GM21717 (cell line): ENCODE measurements around the gene TGIF2.
A peak's percentile ranks its signal among the peaks of the same experiment; 100 is the strongest.
"Not testable (repeated sequence)": the region's sequence is repeated elsewhere in the genome, so short reads cannot be mapped to it uniquely, and the experiment has no call there.

Source experiments
- ATAC-seq: cut with Tn5 transposase; IDR thresholded peaks from one replicate; pipeline ENCODE4 v1.9.1; 2021; ENCODE audit warnings: mild to moderate bottlenecking, moderate library complexity; ENCODE audit not compliant: unreplicated experiment

Gene TGIF2

DNA sequence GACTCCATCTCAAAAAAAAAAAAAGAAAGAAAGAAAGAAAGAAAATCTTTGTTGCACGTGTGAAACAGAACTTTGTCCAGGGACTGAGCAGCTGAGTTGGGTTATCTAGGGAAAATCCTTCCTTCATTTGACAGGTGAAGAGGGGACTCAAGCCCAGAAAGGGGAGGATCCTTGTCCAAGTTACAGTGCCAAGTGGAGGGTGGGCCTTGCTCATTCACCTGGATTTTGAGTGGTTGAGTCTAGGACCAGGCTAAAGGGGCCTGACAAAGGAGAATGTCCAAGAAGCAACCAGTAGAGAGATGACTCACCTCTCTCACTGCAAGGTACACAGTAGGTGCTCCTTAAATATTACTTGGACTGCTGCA lies 2.7 kb downstream of the TGIF2 start:
- no peak for ATAC-seq

DNA sequence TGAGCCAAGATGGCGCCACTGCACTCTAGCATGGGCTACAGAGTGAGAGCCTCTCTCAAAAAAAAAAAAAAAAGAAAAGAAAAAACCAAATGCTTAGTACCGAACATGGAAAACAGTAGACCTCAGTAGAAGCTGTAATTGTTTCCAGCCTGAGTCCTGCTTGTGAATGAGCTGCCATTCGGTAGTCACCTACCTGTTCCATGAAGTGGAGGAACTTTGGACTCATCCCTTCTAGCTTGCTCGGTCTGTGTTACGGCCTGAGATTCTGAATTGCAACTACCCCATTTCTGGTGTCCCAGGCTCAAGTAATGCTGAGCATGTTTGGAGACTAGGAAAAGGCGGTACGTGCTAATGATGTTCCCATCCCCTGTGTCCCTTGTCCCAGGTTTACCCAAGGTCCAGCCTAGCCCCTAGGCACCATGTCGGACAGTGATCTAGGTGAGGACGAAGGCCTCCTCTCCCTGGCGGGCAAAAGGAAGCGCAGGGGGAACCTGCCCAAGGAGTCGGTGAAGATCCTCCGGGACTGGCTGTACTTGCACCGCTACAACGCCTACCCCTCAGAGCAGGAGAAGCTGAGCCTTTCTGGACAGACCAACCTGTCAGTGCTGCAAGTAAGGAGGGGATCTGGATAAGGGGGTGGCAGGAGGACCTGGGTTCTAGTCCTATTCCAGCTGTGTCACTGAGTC lies 5.1 kb downstream of the TGIF2 start:
- ATAC-seq, result no peak

DNA sequence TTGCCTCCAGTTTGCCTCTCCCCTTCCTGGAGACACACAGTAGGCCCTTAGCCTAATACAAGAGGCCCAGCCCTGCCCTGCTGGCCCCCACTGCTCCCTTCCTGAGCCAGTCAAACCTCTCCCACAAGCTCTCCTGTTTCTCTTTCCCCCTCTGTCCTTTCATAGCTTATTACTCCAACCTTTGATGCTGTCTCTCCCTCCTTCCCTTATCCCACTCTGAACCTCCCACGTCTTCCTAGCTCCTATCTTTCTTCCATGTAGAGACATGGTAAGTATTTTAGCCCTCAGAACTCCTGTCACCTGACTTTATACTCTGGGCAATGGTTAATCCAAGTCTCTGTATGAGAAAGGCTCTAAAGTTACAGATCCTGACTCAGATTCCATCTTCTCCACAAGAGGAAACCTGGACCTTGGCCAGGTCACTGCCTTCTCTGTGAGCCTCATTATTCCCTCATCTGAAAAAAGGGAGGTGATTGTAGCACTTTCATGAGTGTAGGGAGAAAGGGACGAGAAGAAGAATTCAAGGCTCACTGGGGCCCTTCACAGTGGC lies 6.7 kb downstream of the TGIF2 start:
- no peak for ATAC-seq

DNA sequence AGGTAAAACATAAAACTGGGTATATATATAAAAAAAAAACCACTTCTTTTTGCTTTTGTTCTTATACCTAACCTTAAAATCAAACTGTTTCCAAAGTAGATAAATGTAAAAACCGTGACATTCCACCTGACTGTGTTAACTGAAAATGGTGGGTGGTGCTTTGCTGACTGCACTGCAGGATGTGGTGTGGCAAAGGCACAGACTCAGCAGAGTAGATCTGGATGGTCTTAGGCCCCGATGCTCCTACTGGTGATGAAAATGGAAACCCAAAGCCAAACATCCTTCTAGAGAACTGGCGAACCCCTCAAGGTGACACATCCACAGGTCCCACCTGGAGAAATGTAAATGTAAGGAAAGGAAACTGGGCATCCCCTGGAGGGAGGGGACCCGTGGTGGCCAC lies 8.9 kb downstream of the TGIF2 start:
- ATAC-seq, result no peak

DNA sequence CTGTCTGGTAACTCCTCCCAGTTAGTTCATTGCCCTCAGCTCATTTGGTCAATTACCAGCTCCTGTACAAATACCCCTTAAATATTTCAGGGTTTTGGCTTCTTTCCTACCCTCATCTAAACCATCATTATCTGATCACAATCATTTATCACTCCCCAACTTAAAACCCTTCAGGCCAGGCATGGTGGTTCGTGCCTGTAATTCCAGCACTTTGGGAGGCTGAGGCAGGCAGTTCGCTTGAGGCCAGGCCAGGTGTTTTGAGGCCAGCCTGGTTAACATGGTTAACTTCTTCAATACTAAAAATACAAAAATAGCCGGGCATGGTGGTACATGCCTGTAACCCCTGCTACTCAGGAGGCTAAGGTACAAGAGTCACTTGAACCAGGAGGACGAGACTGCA lies 9.4 kb downstream of the TGIF2 start:
- ATAC-seq, result no peak

DNA sequence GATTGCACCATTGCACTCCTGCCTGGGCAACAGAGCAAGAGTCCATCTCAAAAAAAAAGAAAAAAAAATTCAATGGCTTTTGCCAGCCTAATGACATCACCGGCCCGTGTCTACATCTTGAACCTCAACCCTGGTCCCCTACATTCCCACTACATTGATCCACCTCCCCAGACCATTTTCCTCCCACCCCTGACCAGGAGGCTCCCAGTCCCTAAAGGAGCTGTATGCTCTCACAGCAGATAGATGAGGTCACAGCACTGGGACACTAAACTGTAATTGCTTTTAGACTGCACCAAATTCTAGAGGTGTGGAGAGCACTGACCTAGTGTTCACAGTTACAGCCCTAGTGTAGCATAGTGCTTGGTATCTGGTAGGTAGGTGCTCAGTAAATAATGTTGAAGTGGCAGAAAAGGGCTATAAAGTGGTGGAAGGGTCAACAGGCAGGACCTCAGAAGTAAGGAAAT lies 10.7 kb downstream of the TGIF2 start:
- ATAC-seq, result no peak

DNA sequence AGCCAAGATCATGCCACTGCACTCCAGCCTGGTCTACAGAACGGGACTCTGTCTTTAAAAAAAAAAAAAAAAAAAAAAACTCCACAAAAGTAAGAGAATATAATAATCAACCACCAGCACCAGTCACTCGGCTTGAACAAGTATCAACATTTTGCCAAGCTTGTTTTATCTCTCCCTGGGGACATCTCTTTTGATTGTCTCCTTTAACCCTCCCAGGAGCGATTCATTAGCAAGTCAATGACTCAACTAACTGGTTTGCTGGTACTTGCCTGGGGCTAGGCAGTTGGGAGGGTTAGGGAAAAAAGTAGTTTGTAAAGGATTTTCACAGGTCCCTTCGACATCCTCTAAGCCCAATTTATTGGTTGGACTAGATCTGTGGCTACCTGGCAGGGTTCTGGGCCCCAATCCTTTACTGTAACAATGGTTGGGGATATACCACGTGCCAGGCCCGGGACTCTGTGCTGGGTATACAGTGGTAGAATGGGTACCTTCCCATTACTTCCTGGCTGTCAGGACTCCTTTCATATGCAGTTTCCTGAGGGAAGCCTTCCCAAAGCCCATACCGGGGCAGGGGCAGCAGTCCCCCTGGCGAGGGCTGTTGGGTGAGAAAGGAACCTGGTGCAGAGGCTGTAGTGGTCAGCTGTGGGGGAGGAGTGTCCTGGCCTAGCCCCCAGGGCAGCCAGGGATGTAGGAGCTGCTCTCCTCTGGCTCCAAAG lies 12.2 kb downstream of the TGIF2 start:
- no peak for ATAC-seq

DNA sequence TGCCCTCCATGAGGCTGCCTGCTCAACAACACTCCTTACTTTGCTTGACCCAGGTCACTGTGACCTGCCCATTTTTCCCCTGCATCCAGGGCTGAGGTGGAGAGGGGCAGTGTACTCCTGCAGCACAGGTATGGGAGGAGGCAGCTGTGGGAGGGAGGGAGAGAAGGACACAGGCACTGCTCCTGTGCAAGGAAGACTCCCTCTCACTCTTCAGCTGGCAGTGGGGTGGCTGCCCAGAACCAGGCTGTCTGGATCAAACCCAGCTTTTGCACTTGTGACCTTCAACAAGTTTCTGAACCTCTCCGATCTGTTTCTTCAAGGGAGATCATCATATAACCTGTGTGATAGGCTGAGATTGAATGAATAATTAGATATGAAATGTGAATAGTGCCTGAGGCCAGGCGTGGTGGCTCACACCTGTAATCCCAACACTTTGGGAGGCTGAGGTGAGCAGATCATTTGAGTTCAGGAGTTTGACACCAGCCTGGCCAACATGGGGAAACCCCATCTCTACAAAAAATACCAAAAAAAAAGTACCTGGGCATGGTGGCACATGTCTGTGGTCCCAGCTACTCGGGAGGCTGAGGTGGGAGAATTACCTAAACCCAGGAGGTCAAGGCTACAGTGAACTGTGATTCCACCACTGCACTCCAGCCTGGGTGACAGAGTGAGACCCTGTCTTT lies 14.1 kb downstream of the TGIF2 start:
- no peak for ATAC-seq

DNA sequence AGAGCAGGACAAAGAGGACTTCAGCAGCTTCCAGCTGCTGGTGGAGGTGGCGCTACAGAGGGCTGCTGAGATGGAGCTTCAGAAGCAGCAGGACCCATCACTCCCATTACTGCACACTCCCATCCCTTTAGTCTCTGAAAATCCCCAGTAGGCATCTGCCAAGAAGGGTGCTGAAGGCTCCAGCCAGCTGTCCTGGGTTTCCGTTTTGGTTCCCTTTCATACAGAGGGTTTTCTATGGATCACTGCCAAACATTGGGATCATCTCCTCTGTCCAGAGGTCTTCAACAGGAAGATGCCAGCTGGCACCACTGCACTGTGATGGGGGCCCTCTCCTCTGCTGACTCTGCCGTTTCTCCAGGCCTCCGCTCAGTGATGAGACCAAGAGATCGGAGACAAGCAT lies 17.9 kb downstream of the TGIF2 start:
- ATAC-seq, result no peak

DNA sequence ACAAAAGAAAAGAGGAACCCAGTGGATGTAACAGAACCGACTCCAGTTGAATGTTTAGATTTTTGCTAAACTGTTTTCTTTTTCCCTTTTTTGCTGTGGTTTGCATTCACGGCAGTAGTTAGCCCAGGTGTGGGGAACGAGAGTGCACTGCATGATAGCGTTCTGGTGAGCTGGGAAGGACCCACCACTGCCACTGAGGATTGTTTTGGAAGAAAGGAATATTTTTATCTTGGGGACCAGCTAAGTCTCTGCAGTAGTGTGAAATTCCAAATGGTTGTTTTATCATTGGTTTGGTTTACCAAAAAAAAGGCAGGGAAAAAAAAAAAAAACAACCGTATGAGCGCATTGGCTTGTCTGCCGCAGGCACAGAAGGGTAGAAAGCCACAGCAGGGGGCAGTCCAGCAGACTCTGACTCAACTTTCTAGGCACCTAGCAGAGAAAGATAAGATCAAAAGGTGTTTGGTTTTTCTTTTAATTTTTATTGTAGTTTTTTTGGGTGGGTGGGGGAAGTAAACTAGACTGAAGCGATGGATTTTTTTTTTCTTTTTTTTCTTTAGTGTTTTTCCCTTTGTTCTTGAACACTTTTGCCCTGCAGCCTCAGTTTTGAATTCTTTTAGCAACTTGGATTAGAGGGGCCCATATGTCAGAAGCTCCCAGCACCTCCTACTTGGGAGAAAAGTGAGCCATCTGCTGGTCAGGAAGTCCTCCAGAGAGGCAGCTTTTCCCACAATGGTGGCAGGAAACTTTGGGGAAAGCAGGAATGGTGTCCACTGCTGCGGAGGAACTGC lies 18.7 kb downstream of the TGIF2 start:
- no peak for ATAC-seq

DNA sequence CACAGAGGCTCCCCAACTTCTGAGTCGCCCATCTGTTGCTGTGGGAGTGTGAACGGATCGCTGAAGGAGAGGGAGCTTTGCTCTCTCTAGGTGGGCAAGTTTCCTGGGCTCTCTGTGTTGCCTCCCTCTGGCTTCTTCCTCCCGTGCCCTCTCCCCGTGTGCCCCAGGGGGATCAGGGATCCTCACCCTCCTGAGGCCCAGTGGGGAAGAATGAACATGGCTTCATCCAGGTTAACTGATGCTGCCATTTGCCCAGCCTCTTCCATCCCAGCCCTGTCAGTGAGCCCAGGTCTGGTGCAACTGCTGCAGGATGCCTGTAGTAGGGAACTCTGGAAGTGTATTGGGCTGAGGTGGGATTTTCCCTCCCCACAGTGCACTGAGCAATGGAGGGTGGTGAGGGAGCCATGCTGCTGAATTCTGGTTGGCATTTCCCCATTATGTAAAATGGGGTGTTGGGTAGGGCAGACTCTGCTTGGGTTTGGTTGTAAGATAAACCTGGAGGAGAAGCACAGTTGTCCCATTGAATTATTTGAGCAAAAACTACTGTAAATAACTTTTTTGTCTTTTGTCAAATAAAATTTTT lies 20.0 kb downstream of the TGIF2 start:
- ATAC-seq, result no peak

DNA sequence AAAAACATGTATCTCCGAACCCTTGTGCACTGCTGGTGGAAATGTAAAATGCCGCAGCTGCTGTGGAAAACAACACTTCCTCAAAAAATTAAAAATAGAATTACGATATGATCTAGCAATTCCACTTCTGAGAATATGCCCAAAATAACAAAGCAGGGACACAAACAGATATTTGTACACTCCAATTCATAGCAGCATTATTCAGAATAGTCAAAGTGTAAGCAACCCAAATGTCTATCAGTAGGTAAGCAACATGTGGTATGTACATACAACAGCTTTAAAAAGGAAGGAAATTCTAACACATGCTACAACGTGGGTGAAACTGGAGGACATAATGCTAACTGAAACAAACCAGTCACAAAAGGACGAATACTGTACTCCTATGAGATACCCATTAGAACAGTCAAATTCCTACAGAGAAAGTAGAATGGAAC lies 26.5 kb downstream of the TGIF2 start:
- ATAC-seq, result no peak

DNA sequence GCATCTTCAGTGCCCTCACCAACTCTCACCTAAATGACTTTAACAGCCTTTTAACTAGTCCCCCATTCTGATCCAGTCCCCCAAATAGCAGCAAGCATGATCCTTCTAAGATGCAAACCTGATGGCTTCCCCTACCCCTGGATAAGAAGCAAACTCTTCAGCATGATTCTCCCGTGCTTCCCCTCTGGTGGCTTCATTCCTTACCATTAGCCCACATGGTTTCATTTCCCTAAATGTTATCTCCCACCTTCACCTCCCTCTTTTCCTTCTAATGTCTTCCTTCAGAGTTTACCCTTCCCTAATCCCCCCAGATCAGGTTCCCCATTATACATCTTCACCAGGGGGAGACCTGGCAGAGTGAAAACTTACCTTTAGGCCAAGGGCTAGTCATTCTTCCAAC lies 28.1 kb downstream of the TGIF2 start:
- no peak for ATAC-seq

DNA sequence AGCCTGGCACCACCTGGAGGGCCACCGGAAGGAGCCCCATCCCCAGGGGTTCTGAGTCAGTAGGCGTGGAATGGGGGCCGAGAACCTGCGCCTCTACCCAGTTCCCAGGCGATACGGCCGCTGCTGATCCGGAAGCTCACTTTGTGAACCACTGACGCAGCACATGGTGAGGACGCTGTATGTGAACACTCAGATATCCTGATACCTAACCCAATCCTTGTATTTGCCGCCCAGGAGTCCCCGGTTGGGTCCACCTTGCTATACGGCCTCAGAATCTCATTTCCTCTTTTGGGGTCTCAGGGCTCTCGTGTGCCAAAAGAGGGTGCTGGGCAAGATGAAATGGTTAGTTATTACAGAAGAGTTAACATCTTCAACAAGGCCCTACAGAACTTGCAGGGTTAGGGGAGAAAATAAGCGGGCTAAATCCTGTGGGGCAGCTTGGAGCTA lies 31.6 kb downstream of the TGIF2 start:
- peak; percentile 37 for ATAC-seq

DNA sequence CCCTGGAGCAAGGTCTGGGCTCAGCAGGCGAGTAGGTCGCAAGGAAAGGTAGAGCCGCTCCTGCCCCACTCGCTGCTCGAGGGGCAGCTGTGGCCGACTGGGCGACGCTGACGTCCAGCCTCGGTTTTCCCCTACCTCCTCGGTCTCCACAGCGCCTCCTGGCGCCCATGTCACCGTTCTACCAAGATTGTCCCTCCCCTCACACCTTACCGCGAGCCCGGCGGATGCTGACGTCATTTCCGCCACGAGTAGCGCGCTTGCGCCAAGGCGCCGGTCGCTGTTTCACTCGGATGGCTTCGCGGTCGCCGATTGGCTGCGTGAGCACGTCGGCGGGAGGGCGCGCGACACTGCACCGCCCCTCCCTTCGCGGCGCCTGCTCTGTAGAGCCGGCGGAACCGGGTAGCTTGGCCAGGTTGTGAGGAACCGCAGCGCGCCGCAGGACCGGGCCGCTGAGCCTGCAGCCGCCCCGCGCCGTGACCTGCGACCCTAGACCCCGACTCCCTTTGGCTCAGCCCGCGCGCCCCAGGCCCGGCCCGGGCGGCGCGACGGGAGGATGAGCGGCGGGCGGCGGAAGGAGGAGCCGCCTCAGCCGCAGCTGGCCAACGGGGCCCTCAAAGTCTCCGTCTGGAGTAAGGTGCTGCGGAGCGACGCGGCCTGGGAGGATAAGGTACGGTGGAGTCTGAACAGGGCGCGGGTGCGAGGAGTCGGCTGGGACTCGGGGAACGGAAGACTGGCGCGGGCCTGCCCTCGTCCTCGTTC lies 32.2 kb downstream of the TGIF2 start, which contains the start of gene RAB5IF:
Gene RAB5IF, plus strand, starts transcription at position 381 of the 759 bp plus-strand sequence. Its CDS starts 173 bp downstream, at position 554.
- ATAC-seq, result peak; percentile 71

DNA sequence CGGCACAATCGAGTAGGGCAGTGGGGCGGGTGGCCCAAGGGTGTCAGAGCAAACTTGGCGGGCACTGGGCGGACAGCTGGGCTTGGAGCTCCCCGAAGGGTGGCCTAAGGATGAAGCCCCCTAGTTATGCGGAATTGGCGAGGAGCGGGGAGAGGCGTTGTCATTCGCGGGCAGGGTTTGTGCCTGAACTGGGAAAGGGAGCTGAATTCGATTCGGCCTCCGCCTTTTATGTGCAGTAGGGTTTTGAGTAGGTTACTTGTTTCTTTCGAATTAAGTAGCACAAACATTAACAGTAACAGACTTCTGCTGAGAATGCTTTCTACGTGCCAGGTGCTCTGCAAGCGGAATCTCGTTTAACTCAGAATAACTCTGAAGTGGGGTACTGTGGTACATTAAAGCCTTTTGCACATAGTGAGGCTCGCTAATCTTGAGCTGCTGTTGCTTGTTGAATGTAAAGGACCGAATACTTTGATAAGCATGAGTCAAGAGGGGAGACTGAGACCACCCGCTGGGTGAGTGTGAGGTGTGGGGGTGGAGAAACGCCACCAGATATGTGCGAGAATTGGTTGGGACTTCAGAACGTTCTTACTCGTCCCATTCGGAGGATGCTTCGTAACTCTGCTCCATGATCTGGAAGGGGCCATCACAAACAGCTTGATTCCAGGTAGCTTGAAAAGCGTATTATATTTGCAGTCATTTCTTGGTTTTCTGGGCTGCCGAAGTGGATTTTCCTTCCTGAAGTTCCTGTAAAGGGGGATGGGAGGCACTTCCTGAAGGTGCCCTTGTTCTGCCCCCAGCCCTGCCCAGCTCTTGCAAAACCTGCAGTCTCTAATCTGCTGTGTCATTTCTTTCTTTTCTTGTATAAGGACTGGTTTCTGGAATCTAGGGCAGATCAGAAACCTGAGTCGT lies 33.0 kb downstream of the TGIF2 start:
- no peak for ATAC-seq

DNA sequence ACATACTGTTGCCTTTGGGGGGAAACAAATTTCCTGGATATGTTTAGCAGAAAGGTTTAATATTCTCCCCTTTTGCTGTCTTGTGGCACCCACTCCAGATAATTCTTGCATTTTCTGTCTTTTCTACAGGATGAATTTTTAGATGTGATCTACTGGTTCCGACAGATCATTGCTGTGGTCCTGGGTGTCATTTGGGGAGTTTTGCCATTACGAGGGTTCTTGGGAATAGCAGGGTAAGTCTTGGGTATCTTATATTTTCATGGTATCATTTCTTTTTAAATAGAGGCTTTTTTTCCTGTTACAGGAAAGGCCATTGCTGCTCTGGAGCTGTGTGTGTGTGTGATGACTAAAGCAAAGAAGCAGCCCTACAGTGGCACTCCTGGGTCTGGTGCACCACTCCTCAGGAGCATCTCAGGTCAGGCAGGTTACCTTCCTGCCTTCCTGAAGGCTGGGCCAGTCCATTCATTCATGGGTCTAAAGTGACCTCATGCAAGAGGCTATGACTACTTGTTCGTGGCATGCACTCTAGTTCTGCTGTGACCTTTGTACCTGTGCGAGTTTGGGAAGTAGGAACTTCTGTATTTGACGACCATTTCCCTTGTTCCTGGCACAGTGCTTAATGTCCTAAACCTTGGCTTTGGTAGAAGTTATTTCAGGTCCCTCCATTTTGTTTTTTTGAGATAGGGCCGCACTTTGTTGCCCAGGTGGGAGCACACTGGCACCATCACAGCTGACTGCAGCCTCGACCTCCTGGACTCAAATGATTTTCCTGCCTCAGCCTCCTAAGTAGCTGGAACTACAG lies 34.4 kb downstream of the TGIF2 start:
- ATAC-seq, result no peak

DNA sequence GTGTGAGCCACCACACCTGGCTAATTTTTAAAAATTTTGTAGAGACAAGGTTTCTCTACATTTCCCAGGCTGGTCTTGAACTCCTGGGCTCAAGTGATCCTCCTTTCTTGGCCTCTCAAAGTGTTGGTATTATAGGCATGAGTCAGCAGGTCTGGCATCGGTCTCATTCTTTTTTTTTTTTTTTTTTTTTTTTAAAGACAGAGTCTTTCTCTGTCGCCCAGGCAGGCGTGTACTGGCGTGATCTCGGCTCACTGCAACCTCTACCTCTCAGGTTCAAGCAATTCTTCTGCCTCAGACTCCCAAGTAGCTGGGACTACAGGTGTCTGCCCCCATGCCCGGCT lies 35.0 kb downstream of the TGIF2 start:
- not testable (repeated sequence) for ATAC-seq
